ENCODE results near the gene SLC27A4.

Gene SLC27A4

GRCh38 chr9:128393145-128393775, 52.9 kb downstream of the SLC27A4 start:
- no peak for DNase-seq

DNA sequence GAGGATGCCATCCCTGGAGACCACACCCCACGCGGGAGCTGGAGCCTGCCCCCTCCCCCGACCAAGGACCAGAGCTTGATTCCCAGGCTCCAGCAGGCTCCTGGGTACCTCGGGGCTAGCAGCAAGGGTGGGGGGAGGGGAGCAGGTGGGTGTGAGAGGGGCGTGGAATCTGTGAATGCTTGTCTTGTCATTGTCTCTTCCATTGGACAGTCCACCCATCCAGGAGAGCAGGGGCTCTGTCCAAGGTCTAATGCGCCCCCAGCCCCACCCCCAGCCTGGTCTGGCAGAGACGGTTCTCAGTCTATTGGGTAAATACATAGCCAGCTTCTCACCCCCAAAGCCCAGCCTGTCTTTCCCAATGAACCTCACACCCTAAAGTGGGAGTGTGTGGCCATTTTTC, 53.6 kb downstream of the SLC27A4 start:
- DNase-seq, result no peak

GRCh38 chr9:128394379-128395168, 54.2 kb downstream of the SLC27A4 start:
- DNase-seq, result no peak

GRCh38 chr9:128396970-128397613, 56.8 kb downstream of the SLC27A4 start:
- no peak for DNase-seq

GRCh38 chr9:128397831-128398230, 57.5 kb downstream of the SLC27A4 start:
- DNase-seq, result no peak

- DNase-seq, result no peak
Observed at GRCh38 chr9:128399861-128400260, 59.5 kb downstream of the SLC27A4 start.

DNA sequence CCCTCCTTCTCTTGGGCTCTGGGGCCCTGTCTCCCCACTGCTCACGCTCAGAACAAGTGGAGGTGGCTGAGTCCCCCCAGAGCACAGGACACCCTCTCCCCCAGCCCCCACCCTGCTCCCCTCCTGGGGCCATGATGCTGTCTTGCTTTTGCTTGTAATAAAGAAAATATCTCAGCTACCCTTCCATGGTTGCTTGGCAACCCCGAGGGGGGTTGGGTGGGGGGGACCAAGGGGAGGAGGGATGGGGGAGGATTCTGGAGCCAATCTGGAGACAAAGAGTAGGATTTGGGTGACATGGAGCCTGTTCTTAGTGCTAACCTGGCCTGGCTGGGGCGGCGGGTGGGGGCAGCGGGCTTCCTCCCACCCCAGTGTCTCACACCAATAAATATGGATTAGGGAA, 64.2 kb downstream of the SLC27A4 start:
- DNase-seq, result no peak

GRCh38 chr9:128405077-128405779, 64.9 kb downstream of the SLC27A4 start:
- DNase-seq, result no peak

- DNase-seq, result no peak
Observed at GRCh38 chr9:128405780-128406171, 65.4 kb downstream of the SLC27A4 start.

- DNase-seq, result no peak
Observed at GRCh38 chr9:128406848-128407391, 66.6 kb downstream of the SLC27A4 start.

- DNase-seq, result no peak
Observed at GRCh38 chr9:128408963-128409431, 68.7 kb downstream of the SLC27A4 start.

GRCh38 chr9:128409450-128409849, 69.1 kb downstream of the SLC27A4 start:
- DNase-seq, result no peak

DNA sequence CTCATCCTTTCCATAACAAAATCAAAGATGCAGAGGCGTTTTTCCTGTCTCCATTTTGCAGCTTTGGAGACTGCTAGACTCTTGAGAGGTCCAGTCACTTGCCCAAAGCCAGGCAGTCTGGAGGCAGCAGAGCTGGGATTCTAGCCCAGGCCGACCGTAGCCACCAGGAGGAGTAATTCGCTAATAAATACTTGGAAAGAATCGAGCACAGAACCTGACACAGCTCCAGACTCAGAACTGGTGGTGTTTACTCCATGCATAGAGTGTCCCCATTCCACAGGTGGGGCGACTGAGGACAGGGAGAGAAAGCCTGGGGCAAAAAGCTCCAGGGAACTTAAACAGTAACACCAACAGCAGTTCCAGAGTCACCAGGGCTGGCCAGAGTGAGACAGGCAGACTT, 69.7 kb downstream of the SLC27A4 start:
- no peak for DNase-seq
